Gastrocnemius medialis (tissue), 4 donors: ENCODE measurements around the gene SOAT2. TPM values are rescaled to one million over a fixed set of nuclear protein-coding genes. Genes with fewer than 3 reads are reported as not detected.
A peak's percentile ranks its signal among the peaks of the same experiment; 100 is the strongest.
"Not testable (repeated sequence)": the region's sequence is repeated elsewhere in the genome, so short reads cannot be mapped to it uniquely, and the experiment has no call there.

Experiments used
- ATAC-seq, 2 donors: fragments of 150-250 bp; one replicate each; pipeline ENCODE4 v1.9.1; 2016
- DNase-seq, 2 donors: peaks; one replicate each; pipeline ENCODE4 v3.0.0-alpha.2; 2019
- H3K27ac ChIP-seq, 4 donors: fragments of 200-600 bp; sonication (generic); 1 replicate in 1 of 4; 2 replicates in 3 of 4; pipeline ENCODE4 v1.5.1; 2016 to 2018; ENCODE audit warnings: mild to moderate bottlenecking in 2 of 4, moderate library complexity in 1 of 4
- H3K27me3 ChIP-seq, 3 donors: fragments of 200-600 bp; sonication (generic) in 2 of 3; 1 replicate in 1 of 3; 2 replicates in 2 of 3; pipeline versions ENCODE4 v1.5.1 to v1.6.0; 2016 to 2019; ENCODE audit warnings: mild to moderate bottlenecking in 1 of 3, moderate library complexity in 1 of 3
- H3K36me3 ChIP-seq, 2 donors: fragments of 200-600 bp; sonication (generic) in 1 of 2; one replicate each; pipeline ENCODE4 v1.5.1; 2017 to 2018
- H3K4me1 ChIP-seq, 2 donors: fragments of 200-600 bp; sonication (generic) in 1 of 2; one replicate each; pipeline ENCODE4 v1.5.1; 2016 to 2017; ENCODE audit warnings: mild to moderate bottlenecking in 2 of 2
- H3K4me3 ChIP-seq, 4 donors: fragments of 200-600 bp; sonication (generic) in 3 of 4; 1 replicate in 1 of 4; 2 replicates in 3 of 4; pipeline ENCODE4 v1.5.1; 2016 to 2019; ENCODE audit warnings: mild to moderate bottlenecking in 2 of 4
- H3K9me3 ChIP-seq, 3 donors: fragments of 200-600 bp; sonication (generic) in 2 of 3; 1 replicate in 1 of 3; 2 replicates in 2 of 3; pipeline ENCODE4 v1.5.1; 2016 to 2019
- CTCF ChIP-seq, 5 experiments: fragments of 450-650 bp in 3 of 5; fragments of 200-600 bp in 2 of 5; sonication (generic) in 2 of 5; IDR thresholded peaks in 4 of 5; conservative IDR thresholded peaks in 1 of 5; 1 replicate in 4 of 5; 2 replicates in 1 of 5; pipeline ENCODE4 v1.5.1; 2016 to 2019; ENCODE audit warnings: antibody characterized with exemption in 5 of 5, mild to moderate bottlenecking in 3 of 5, moderate library complexity in 3 of 5
- POLR2A ChIP-seq, 2 donors: fragments of 450-650 bp; IDR thresholded peaks; one replicate each; pipeline ENCODE4 v1.6.1; 2017; ENCODE audit warnings: antibody characterized with exemption in 2 of 2, mild to moderate bottlenecking in 2 of 2, moderate library complexity in 2 of 2
- in situ Hi-C, 4 donors: fragments of 200-750 bp; cut with MboI; loops; one replicate each; pipeline versions ENCODE4 v1.15.0 to v1.8.0; 2017; ENCODE audit warnings: low sequenced_read_pairs in 4 of 4
- intact Hi-C: fragments of 100-400 bp; cut with DNase I; formaldehyde crosslinking; loops from one replicate; pipeline ENCODE4 v1.15.1; 2023; ENCODE audit warnings: low total_unique reads
- total RNA-seq, 4 donors: library from RNA; depleted of rRNA; stranded (reverse); fragments of >200 nt; gene quantifications; one replicate each; pipeline versions ENCODE4 v1.1.0 to v1.2.3, GENCODE V29; 2016

SOAT2 gene
- total RNA-seq, 4 donors from 2014 or later, result not detected

GRCh38 chr12:53107122-53107521, 3.8 kb downstream of the SOAT2 start:
- ATAC-seq (no peak), DNase-seq (no peak)
- in situ Hi-C loops (loop anchor here in 1 of 4 donors (25.0 kb wide), 1 partner anchor 220 kb away; no protein-coding TSS in a partner anchor), intact Hi-C loops (no loop called here)
- Histone ChIP-seq H3K9me3 (no peaks in the 10 kb centered on the region), H3K27ac (no peak overlapping the region), H3K36me3 (no peaks in the 10 kb centered on the region), H3K4me1 (peaks cover 5 to 7% of the 10 kb centered on the region in 2 donors), H3K4me3 (no peak overlapping the region), H3K27me3 (no peaks in the 10 kb centered on the region)
- TF ChIP-seq POLR2A (IDR thresholded peaks at IDR 0.05) (no peak), CTCF (IDR thresholded peaks at IDR 0.05 in 4 of 5, conservative IDR thresholded peaks at IDR 0.05 in 1 of 5) (no peak)

- H3K4me1 ChIP-seq, result peaks cover 5 to 18% of the 10 kb centered on the region in 2 donors
- in situ Hi-C loops, result loop anchor here in 1 of 4 donors (25.0 kb wide), 1 partner anchor 225 kb away; no protein-coding TSS in a partner anchor
- ATAC-seq, H3K27me3 ChIP-seq, intact Hi-C loops, H3K36me3 ChIP-seq, H3K9me3 ChIP-seq, DNase-seq, H3K27ac ChIP-seq, H3K4me3 ChIP-seq: not testable (repeated sequence)
Observed at GRCh38 chr12:53112431-53112830, 9.1 kb downstream of the SOAT2 start.

GRCh38 chr12:53113136-53113705, 9.9 kb downstream of the SOAT2 start:
- ATAC-seq (no peak), DNase-seq (no peak)
- Histone ChIP-seq H3K36me3 (no peaks in the 10 kb centered on the region), H3K27ac (no peak overlapping the region), H3K27me3 (no peaks in the 10 kb centered on the region), H3K4me1 (peaks cover 5 to 16% of the 10 kb centered on the region in 2 donors), H3K9me3 (no peaks in the 10 kb centered on the region), H3K4me3 (no peak overlapping the region)
- TF ChIP-seq POLR2A (IDR thresholded peaks at IDR 0.05) (no peak), CTCF (IDR thresholded peaks at IDR 0.05 in 4 of 5, conservative IDR thresholded peaks at IDR 0.05 in 1 of 5) (no peak)
- in situ Hi-C loops, result loop anchor here in 1 of 4 donors (25.0 kb wide), 1 partner anchor 226 kb away; no protein-coding TSS in a partner anchor
- intact Hi-C loops, result no loop called here

- no peaks in the 10 kb centered on the region for H3K27me3 ChIP-seq
- in situ Hi-C loops (loop anchor here in 1 of 4 donors (25.0 kb wide), 1 partner anchor 227 kb away; no protein-coding TSS in a partner anchor), intact Hi-C loops (no loop called here)
- H3K27ac ChIP-seq, result no peak overlapping the region
- ATAC-seq, result no peak
- TF ChIP-seq POLR2A (IDR thresholded peaks at IDR 0.05) (no peak), CTCF (IDR thresholded peaks at IDR 0.05 in 4 of 5, conservative IDR thresholded peaks at IDR 0.05 in 1 of 5) (no peak)
- no peaks in the 10 kb centered on the region for H3K9me3 ChIP-seq
- peaks cover 5 to 16% of the 10 kb centered on the region in 2 donors for H3K4me1 ChIP-seq
- no peaks in the 10 kb centered on the region for H3K36me3 ChIP-seq
- no peak for DNase-seq
- no peak overlapping the region for H3K4me3 ChIP-seq
Observed at GRCh38 chr12:53113951-53114350, 10.7 kb downstream of the SOAT2 start.

- intact Hi-C loops (no loop called here), in situ Hi-C loops (loop anchor here in 1 of 4 donors (25.0 kb wide), 1 partner anchor 228 kb away; no protein-coding TSS in a partner anchor)
- H3K36me3 ChIP-seq, result no peaks in the 10 kb centered on the region
- H3K4me3 ChIP-seq, result no peak overlapping the region
- H3K27me3 ChIP-seq, result no peaks in the 10 kb centered on the region
- peak overlapping the region in 1 of 4 donors; percentile 72 for H3K27ac ChIP-seq
- TF ChIP-seq CTCF (IDR thresholded peaks at IDR 0.05 in 4 of 5, conservative IDR thresholded peaks at IDR 0.05 in 1 of 5), result no peak
- no peak for TF ChIP-seq POLR2A (IDR thresholded peaks at IDR 0.05)
- H3K9me3 ChIP-seq, result no peaks in the 10 kb centered on the region
- DNase-seq, result no peak
- peak in 1 of 2 donors; percentile 23 for ATAC-seq
- peaks cover 5 to 16% of the 10 kb centered on the region in 2 donors for H3K4me1 ChIP-seq
Observed at GRCh38 chr12:53115112-53115890, 12.0 kb downstream of the SOAT2 start.
